Sigmoid colon (tissue), 7 donors: ENCODE measurements around the gene OIT3. TPM values are rescaled to one million over a fixed set of nuclear protein-coding genes. Genes with fewer than 3 reads are reported as not detected.
"Not testable (repeated sequence)": the region's sequence is repeated elsewhere in the genome, so short reads cannot be mapped to it uniquely, and the experiment has no call there.

ENCODE experiments used
- DNase-seq: peaks from one replicate; pipeline ENCODE4 v3.0.0-alpha.2; 2019
- H3K27ac ChIP-seq, 4 donors: fragments of 200-600 bp; sonication (generic); one replicate each; pipeline ENCODE4 v1.5.1; 2016 to 2019; ENCODE audit warnings: mild to moderate bottlenecking in 1 of 4
- H3K27me3 ChIP-seq, 3 donors: fragments of 200-600 bp; sonication (generic); one replicate each; pipeline ENCODE4 v1.5.1; 2019; ENCODE audit warnings: mild to moderate bottlenecking in 1 of 3
- H3K36me3 ChIP-seq, 4 donors: fragments of 200-600 bp; sonication (generic); one replicate each; pipeline ENCODE4 v1.5.1; 2016 to 2019
- H3K4me1 ChIP-seq, 4 donors: fragments of 200-600 bp; sonication (generic); one replicate each; pipeline ENCODE4 v1.5.1; 2017 to 2019
- H3K4me3 ChIP-seq, 4 donors: fragments of 200-600 bp; sonication (generic); one replicate each; pipeline ENCODE4 v1.5.1; 2017 to 2019; ENCODE audit warnings: mild to moderate bottlenecking in 2 of 4, moderate library complexity in 1 of 4
- H3K9me3 ChIP-seq, 4 donors: fragments of 200-600 bp in 3 of 4; sonication (generic) in 3 of 4; one replicate each; pipeline versions ENCODE4 v1.5.1 to v1.6.1; 2013 to 2019
- CTCF ChIP-seq, 4 experiments: fragments of 450-650 bp in 3 of 4; fragments of 200-600 bp in 1 of 4; IDR thresholded peaks; one replicate each; pipeline ENCODE4 v1.5.1; 2016 to 2019; ENCODE audit warnings: antibody characterized with exemption in 4 of 4, mild to moderate bottlenecking in 3 of 4, moderate library complexity in 2 of 4
- EP300 ChIP-seq, 4 donors: sonication (generic); formaldehyde crosslinking; IDR thresholded peaks; one replicate each; pipeline ENCODE4 v1.6.1; 2017; ENCODE audit warnings: antibody characterized with exemption in 4 of 4
- POLR2A ChIP-seq, 2 donors: fragments of 450-650 bp; IDR thresholded peaks; one replicate each; pipeline ENCODE4 v1.6.1; 2016; ENCODE audit warnings: antibody characterized with exemption in 2 of 2, mild to moderate bottlenecking in 2 of 2, moderate library complexity in 2 of 2
- POLR2AphosphoS5 ChIP-seq, 4 donors: sonication (generic); formaldehyde crosslinking; IDR thresholded peaks; one replicate each; pipeline ENCODE4 v1.6.1; 2017; ENCODE audit warnings: antibody characterized with exemption in 4 of 4
- WGBS, 2 donors: extraction: QIAGEN DNeasy Blood & Tissue Kit; methylation state at CpG; one replicate each; pipeline ENCODE4 v1.1.7; 2013; 5-methylcytosine and 5-hydroxymethylcytosine counted together
- intact Hi-C: fragments of 100-400 bp; cut with DNase I; formaldehyde crosslinking; loops from one replicate; pipeline ENCODE4 v1.15.1; 2023
- polyA plus RNA-seq, 3 donors: library from polyadenylated mRNA; stranded (reverse); fragments of 200-250 nt; gene quantifications; one replicate each; pipeline ENCODE4 v1.2.3, GENCODE V29; 2013
- total RNA-seq, 4 donors: library from RNA; depleted of rRNA; stranded (reverse); fragments of >200 nt; gene quantifications; one replicate each; pipeline ENCODE4 v1.1.0, GENCODE V29; 2016
- donor health status: healthy with polysubstance abuse.
- donor health status: Bipolar disorder and iron deficiency.
- donor health status: healthy.

The OIT3 gene
- total and polyA plus RNA-seq, 7 donors, result 0.04 TPM; not detected in 6

- intact Hi-C loops, result no loop called here
- no peaks in the 10 kb centered on the region for H3K27me3 ChIP-seq
- no peak overlapping the region for H3K27ac ChIP-seq
- no peaks in the 10 kb centered on the region for H3K9me3 ChIP-seq
- no peaks in the 10 kb centered on the region for H3K4me1 ChIP-seq
- no peak overlapping the region for H3K4me3 ChIP-seq
- TF ChIP-seq POLR2AphosphoS5 (IDR thresholded peaks at IDR 0.05) (no peak), EP300 (IDR thresholded peaks at IDR 0.05) (no peak), CTCF (IDR thresholded peaks at IDR 0.05) (no peak), POLR2A (IDR thresholded peaks at IDR 0.05) (no peak)
- DNase-seq, result no peak
- H3K36me3 ChIP-seq, result no peaks in the 10 kb centered on the region
- 84 to 88% methylated on average over 7 of the region's 7 CpGs for WGBS, 2 donors
These were observed 19.7 kb downstream of the OIT3 start for GRCh38 chr10:72913287-72913686.

GRCh38 chr10:72917201-72917600 lies 23.7 kb downstream of the OIT3 start:
- H3K36me3 ChIP-seq, H3K27ac ChIP-seq, H3K4me3 ChIP-seq, DNase-seq, H3K9me3 ChIP-seq, intact Hi-C loops, H3K4me1 ChIP-seq, H3K27me3 ChIP-seq: not testable (repeated sequence)
- WGBS, 2 donors, result 75 to 85% methylated on average over 3 of the region's 3 CpGs

- H3K9me3 ChIP-seq, H3K36me3 ChIP-seq, DNase-seq, H3K27me3 ChIP-seq, intact Hi-C loops, H3K4me3 ChIP-seq, H3K4me1 ChIP-seq, H3K27ac ChIP-seq: not testable (repeated sequence)
- WGBS, 2 donors, result 83 to 85% methylated on average over 2 of the region's 2 CpGs
These were observed 24.3 kb downstream of the OIT3 start for GRCh38 chr10:72917803-72918332.

GRCh38 chr10:72918352-72918751 lies 24.8 kb downstream of the OIT3 start:
- Histone ChIP-seq H3K4me3 (no peak overlapping the region), H3K27me3 (no peaks in the 10 kb centered on the region), H3K27ac (no peak overlapping the region), H3K36me3 (no peaks in the 10 kb centered on the region), H3K4me1 (no peaks in the 10 kb centered on the region), H3K9me3 (peaks cover 0 to 5% (median 2%) of the 10 kb centered on the region in 4 donors)
- no peak for TF ChIP-seq POLR2A (IDR thresholded peaks at IDR 0.05)
- TF ChIP-seq CTCF (IDR thresholded peaks at IDR 0.05), result no peak
- no peak for TF ChIP-seq POLR2AphosphoS5 (IDR thresholded peaks at IDR 0.05)
- no peak for TF ChIP-seq EP300 (IDR thresholded peaks at IDR 0.05)
- no peak for DNase-seq
- WGBS, 2 donors, result 96 to 97% methylated on average over 8 of the region's 8 CpGs
- intact Hi-C loops, result no loop called here

GRCh38 chr10:72921147-72921683 lies 27.7 kb downstream of the OIT3 start:
- H3K4me3 ChIP-seq, H3K9me3 ChIP-seq, H3K27ac ChIP-seq, H3K36me3 ChIP-seq, H3K4me1 ChIP-seq, intact Hi-C loops, DNase-seq, H3K27me3 ChIP-seq: not testable (repeated sequence)
- WGBS, 2 donors, result 96 to 97% methylated on average over 1 of the region's 1 CpG

- TF ChIP-seq CTCF (IDR thresholded peaks at IDR 0.05) (no peak), EP300 (IDR thresholded peaks at IDR 0.05) (no peak), POLR2AphosphoS5 (IDR thresholded peaks at IDR 0.05) (no peak), POLR2A (IDR thresholded peaks at IDR 0.05) (no peak)
- no peaks in the 10 kb centered on the region for H3K27me3 ChIP-seq
- H3K4me3 ChIP-seq, result no peak overlapping the region
- WGBS, 2 donors, result 96% methylated on average over 13 of the region's 13 CpGs
- H3K9me3 ChIP-seq, result peaks cover 0 to 5% (median 2%) of the 10 kb centered on the region in 4 donors
- no peak overlapping the region for H3K27ac ChIP-seq
- no peaks in the 10 kb centered on the region for H3K36me3 ChIP-seq
- no peaks in the 10 kb centered on the region for H3K4me1 ChIP-seq
- intact Hi-C loops, result no loop called here
- DNase-seq, result no peak
These were observed 30.8 kb downstream of the OIT3 start for GRCh38 chr10:72924351-72924750.
